ENCODE measurements around the gene PLXDC1. TPM values are rescaled to one million over a fixed set of nuclear protein-coding genes. Genes with fewer than 3 reads are reported as not detected.
A peak's percentile ranks its signal among the peaks of the same experiment; 100 is the strongest.

PLXDC1 gene
- total and polyA plus RNA-seq, 9 donors: 11.6 to 58.6 (median 32.3) TPM

DNA sequence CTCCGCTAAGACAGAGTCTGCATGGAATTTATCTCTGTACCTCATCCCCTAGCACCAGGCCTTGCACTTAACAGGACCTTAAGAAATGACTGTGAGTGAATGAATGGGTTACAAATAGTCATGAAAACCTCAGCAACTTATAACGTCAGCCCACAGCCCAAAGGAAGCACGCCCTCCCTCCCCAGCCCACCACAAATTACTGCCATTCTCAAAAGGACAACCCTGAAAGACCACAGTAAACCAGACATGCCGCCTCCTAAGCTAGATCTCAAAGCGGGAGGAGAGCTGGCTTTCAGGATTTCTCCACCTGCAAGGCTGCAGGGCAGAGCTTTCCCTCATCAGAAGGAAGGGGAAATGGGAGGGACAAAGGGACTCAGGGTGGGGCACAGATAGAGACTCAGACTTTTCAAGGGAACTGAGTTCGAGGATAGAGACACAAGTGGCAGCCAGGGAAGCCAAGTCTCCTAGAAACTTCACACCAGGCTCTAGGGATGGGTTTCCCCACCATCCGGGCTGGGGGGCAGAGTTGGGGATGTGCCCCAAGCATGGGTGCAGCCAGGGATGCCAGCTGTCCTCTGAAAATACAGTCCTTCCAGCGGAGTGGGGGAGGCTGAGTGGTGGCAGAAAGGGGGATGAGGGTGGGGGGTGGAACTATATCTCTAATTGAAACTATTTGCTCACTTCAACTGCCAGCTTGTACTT is 56.7 kb downstream of the PLXDC1 start:
- TF ChIP-seq, protein P1, sequence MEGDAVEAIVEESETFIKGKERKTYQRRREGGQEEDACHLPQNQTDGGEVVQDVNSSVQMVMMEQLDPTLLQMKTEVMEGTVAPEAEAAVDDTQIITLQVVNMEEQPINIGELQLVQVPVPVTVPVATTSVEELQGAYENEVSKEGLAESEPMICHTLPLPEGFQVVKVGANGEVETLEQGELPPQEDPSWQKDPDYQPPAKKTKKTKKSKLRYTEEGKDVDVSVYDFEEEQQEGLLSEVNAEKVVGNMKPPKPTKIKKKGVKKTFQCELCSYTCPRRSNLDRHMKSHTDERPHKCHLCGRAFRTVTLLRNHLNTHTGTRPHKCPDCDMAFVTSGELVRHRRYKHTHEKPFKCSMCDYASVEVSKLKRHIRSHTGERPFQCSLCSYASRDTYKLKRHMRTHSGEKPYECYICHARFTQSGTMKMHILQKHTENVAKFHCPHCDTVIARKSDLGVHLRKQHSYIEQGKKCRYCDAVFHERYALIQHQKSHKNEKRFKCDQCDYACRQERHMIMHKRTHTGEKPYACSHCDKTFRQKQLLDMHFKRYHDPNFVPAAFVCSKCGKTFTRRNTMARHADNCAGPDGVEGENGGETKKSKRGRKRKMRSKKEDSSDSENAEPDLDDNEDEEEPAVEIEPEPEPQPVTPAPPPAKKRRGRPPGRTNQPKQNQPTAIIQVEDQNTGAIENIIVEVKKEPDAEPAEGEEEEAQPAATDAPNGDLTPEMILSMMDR (IDR thresholded peaks at IDR 0.05): no peak
- TF ChIP-seq POLR2A (IDR thresholded peaks at IDR 0.05) (no peak), EP300 (IDR thresholded peaks at IDR 0.05) (no peak)
- Histone ChIP-seq H3K4me1 (ENCODE audit: insufficient read depth) (peaks cover 28% of the 10 kb centered on the region), H3K27ac (peak overlapping the region in 1 of 2 donors; percentile 39), H3K4me3 (no peak overlapping the region), H3K9me3 (no peaks in the 10 kb centered on the region), H3K36me3 (no peaks in the 10 kb centered on the region), H3K27me3 (no peaks in the 10 kb centered on the region)
- intact Hi-C loops (cut with DNase I): loop anchor here in 1 of 4 donors (5.0 kb wide), 1 partner anchor 58 kb away; the partner anchor contains the start of gene PLXDC1
- 65 to 69% (median 66%) methylated on average over 8 of the region's 8 CpGs for WGBS, 3 donors
- no peak for DNase-seq

DNA sequence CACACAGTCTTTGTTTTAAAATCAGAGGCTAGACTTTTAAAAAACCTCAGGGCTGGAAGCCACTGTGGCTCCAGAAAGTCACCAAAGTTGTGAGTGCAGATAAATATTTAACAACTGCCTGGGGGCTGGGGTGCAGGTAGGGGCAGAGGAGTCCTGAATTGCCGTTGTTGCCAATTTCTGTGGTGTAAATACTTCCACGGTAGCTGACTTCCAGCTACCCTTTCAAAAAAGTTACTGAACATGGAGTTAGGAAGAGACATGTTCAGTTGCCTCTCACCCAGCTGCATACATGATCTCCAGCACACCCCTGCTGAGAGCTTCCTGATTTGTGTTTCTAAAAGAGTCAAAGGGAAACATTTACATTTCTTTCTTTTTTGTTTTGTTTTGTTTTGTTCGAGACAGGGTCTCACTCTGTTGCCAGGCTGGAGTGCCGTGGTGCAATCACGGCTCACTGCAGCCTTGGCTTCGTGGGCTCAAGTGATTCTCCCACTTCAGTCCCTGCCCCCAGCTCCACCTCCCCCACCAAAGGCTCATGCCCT is 58.7 kb downstream of the PLXDC1 start:
- no peaks in the 10 kb centered on the region for H3K36me3 ChIP-seq
- H3K27ac ChIP-seq: no peak overlapping the region
- no peak overlapping the region for H3K4me3 ChIP-seq
- no peak for DNase-seq
- WGBS, 3 donors: 19 to 54% (median 25%) methylated on average over 6 of the region's 6 CpGs
- TF ChIP-seq, protein P1 (IDR thresholded peaks at IDR 0.05): no peak
- TF ChIP-seq EP300 (IDR thresholded peaks at IDR 0.05) (no peak), POLR2A (IDR thresholded peaks at IDR 0.05) (no peak)
- intact Hi-C loops (cut with DNase I): no loop called here
- H3K27me3 ChIP-seq: no peaks in the 10 kb centered on the region
- H3K4me1 ChIP-seq (ENCODE audit: insufficient read depth): peaks cover 17% of the 10 kb centered on the region
- H3K9me3 ChIP-seq: no peaks in the 10 kb centered on the region

DNA sequence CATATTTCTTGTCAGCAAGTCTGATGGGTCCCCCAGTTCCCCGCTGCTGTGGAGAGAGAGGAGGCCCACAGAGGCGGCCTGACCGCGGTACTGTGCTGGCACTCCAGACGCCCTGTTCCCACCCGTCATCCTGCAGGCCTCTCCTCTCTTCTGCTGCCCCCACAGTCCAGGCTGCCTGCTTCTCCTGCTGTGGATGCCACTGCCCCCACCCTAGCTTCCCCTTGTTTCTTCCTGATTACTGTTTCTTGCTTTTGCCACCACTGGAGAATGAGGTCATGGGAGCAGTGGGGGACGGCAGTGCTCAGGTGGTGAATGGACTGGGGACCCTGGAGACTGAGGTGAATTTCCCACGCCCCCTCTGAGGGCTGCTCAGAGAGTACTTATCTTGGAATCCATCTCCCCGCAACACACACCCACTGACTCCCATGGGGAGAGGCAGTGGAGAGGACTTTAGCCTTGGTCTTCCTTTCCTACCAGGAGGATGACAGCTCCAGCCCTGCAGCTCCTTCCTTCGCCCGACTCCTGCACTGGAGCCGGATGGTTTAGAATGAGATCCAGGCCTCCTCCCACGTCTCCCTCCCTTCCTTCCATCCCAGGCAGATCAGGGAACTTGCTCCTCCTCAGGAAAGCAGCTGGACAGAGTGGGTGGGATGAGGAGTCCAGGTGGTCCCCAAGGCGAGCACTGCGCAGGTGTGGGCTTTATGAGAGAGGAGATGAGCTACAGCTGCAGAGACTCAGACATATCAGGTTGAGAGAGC is 60.4 kb downstream of the PLXDC1 start:
- 62 to 75% (median 72%) methylated on average over 15 of the region's 15 CpGs for WGBS, 3 donors
- DNase-seq: no peak
- H3K27me3 ChIP-seq: no peaks in the 10 kb centered on the region
- peaks cover 9% of the 10 kb centered on the region for H3K4me1 ChIP-seq (ENCODE audit: insufficient read depth)
- no peak overlapping the region for H3K4me3 ChIP-seq
- no peaks in the 10 kb centered on the region for H3K36me3 ChIP-seq
- no peak overlapping the region for H3K27ac ChIP-seq
- H3K9me3 ChIP-seq: no peaks in the 10 kb centered on the region
- TF ChIP-seq POLR2A (IDR thresholded peaks at IDR 0.05) (no peak), EP300 (IDR thresholded peaks at IDR 0.05) (no peak)
- TF ChIP-seq, protein P1 (IDR thresholded peaks at IDR 0.05): no peak
- intact Hi-C loops (cut with DNase I): no loop called here

DNA sequence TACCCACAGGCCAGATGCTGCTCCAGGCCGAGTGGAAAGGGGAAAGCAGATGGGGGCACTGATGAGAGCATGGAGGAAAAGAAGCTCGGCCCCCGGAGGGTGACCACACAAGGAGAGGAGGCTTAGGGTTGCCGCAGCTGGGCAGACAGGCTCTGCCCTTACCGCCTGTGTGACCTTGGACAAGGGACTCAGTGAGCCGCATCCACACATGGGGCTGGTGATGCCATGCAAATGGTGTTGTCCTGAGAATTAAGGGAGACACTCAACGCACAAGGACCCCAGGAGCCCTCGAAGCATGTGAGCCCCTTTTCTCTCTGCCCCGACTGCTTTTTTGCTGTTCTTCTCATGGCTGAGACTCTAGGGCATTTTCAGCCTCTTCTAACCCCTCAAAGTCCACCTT is 61.0 kb downstream of the PLXDC1 start:
- Histone ChIP-seq H3K27ac (no peak overlapping the region), H3K4me1 (ENCODE audit: insufficient read depth) (peaks cover 5% of the 10 kb centered on the region), H3K27me3 (no peaks in the 10 kb centered on the region), H3K4me3 (no peak overlapping the region), H3K9me3 (no peaks in the 10 kb centered on the region), H3K36me3 (no peaks in the 10 kb centered on the region)
- TF ChIP-seq, protein P1 (IDR thresholded peaks at IDR 0.05): no peak
- TF ChIP-seq EP300 (IDR thresholded peaks at IDR 0.05) (no peak), POLR2A (IDR thresholded peaks at IDR 0.05) (no peak)
- DNase-seq: no peak
- intact Hi-C loops (cut with DNase I): no loop called here
- 90 to 95% (median 91%) methylated on average over 9 of the region's 9 CpGs for WGBS, 3 donors
